GM19193 (cell line): ENCODE data around the gene SCAP.

Experiments
- POLR2A ChIP-seq: IDR thresholded peaks from 4 replicates; pipeline ENCODE4 v1.6.1; 2011; ENCODE audit not compliant: insufficient read depth, insufficient read length; ENCODE audit errors: extremely low read depth

The SCAP gene

DNA sequence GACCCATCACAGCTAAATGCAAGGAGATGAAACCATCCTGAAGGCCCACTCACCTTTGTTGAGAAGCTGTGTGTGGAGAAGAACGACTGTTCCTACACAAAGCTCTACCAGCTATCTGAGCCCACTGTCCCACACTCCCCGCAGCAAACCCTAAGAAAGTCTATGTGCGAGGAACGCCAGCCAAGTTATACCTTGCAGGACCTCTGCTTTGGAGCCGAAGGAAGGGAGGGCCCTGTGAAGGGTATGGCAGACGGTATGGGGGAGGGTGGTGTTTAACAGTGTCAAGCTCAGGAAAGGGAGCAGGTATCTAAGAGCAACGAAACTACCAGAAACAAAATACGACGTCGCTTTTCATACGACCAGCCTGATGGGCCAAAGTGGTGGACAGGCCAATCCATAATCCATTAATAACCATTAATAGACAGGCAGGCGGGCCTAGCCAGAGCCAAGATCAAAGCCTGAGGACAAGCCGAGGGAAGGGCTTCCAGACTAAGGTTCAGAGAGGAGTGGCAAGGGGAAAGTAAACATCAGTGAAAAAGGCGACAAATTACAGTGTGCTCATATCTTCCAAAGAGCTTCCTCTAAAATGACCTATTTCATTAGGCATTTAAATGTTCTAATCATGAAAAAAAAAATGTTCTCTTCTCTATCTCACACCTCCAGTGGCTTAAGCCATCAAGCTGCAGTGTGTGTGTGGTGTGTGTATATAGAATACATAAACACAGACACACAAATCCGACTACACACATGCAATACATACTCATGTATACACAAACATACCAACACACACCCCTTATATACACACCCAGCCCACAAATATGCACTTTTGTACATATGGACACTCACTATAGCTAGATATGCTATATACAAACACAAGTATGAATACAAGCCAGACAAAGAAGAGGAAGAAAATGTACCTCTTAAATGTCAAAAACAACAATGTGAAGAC, 51.0 kb downstream of the SCAP start:
- no peak for TF ChIP-seq POLR2A

DNA sequence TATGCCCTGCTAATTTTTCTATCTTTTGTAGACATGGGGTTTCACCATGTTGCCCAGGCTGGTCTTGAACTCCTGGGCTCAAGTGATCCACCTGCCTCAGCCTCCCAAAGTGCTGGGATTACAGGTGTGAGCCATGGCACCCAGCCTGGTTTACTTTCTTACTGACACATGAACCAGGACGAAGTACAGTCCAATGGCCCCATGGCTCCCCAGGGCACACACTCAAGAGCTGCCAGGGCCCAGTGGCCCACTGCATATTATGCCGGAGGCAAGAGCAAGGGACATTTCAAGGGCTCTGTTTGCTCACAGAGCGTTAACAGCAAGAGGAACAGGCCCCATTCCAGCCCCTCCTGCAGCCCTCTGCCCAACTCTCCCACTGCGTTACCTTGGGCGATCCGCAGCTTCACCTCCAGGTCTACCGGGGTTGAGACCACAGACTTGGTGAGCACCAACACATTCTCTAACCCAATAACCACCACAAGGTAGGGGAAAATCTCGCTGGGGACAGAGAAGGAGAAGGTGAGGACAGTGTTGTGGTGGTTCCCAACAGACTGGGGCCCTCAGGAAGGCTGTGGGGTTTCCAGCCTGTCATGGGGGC, 52.1 kb downstream of the SCAP start:
- no peak for TF ChIP-seq POLR2A

DNA sequence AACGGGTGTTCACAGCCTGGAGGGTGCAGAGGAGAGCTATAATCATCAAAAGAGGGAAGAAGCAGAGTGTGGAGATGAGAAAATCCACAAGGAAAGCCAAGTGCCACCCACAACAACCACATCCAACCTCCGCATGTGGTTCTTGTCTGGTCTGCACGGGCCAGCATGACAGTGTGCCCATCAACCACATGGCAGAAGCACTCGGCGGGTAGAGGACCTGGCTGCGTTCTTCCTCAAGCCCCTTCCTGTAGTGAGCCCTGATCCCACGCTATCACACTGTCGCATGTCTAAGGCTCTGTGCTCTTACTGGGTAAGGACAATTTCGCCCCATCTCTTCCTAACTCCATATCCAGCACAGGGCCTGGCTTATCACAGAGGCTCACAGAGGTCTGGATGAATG, 53.0 kb downstream of the SCAP start:
- TF ChIP-seq POLR2A = no peak

DNA sequence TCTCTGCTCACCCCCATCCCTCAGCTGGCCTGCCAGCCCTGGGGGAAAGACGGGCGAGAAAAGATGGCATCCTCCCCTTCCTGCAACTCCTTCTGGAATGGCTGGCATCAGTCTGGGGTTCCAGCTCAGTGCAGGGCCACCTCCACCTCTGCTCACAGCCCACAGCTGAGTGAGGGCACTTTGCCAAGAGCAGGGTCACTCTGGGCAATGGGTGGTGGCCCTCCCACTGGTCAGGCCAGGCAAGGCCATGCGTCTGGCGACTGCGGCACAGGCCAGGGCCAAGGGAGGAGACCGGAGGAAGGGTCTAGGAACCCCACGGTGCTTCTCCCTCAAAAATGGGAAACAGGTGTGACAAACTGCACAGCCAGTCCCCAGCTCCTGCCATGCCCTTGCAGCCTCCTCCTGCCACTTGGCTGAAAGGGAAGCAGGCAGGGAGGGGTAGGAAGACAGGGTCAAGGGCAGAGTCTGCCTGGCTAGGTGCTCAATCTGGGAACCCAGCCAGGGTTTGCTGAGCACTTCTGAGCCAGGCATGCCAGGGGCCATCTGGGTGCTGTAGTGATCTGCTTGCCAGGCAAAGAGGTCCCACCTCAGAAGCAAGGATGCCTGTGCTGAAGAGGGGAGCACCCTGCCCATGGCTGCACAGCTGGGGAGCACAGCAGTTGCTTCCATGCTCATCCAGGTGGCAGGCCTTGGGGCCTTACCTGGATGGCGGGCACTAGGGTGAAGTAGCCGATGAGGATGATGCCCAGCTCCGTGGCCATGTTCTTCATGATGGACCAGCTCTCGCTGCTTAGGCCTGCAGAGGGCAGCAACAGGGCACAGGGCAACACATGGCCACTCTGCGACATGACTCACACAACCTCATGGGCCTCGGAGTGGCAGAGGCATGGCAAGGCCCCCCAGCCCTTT, 53.7 kb downstream of the SCAP start:
- no peak for TF ChIP-seq POLR2A

DNA sequence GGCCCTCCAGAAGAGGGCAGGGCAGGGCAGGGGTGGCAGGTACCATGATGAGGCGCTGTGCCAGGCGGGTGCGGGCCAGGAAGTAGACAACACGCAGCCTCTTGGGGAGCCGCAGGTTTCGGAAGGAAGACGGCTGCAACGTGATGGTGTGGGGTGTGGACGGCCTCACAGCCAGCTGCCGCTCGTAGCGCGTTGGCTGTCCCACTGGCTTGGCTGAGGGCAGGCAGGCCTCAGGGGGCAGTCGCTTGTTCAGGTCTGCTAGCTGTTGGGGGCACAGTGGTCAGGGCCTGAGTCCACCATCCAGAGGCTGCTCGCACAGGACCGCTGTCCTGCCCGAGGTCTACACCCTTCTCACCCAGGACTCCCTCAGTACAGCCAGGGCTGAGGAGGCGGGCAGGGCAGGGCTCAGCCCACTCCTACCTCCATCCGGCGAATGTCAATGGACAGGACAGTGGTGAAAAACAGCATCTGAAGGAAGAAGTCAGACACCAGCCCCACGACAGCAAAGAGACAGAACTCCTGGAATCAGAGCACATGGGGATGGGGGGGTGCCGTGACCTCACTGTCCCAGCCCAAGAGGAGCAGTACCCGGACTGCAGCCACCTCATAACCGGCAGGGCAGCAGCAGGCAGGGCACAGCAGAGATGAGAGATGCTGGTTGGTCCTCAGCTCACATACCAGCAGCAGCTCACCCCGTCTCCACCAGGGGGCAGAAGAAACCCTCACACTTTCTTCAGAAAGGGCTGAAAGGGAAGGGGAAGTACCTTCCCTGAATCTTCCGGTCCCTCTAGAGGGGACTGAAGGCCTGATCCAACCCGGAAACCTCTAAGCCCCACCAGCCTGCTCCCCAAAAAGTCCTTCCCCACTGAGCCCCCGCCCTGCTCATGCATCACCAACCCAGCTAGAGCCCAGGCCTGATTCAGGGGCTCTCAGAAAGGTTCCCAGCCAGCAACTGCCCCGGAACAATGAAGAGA, 54.9 kb downstream of the SCAP start:
- TF ChIP-seq POLR2A = peak; percentile 40

DNA sequence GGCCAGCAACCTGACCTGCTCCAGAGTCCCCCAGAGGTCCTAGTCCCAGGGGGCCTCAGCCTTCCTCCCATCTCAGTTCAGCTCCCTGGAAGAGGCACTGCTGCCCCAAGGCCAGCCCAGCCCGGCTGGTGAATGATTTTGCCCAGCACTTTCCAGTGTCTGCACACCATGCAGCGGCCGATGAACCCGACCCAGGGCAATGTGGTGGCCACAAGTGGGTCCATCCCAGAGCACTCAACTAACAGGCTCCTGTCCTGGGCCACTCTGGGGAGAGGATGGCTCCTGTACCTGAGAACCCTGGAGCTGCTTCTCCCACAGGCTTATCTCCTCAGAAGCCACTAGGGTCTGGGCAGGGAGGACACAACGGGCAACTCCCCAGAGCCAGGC, 55.7 kb downstream of the SCAP start:
- no peak for TF ChIP-seq POLR2A

DNA sequence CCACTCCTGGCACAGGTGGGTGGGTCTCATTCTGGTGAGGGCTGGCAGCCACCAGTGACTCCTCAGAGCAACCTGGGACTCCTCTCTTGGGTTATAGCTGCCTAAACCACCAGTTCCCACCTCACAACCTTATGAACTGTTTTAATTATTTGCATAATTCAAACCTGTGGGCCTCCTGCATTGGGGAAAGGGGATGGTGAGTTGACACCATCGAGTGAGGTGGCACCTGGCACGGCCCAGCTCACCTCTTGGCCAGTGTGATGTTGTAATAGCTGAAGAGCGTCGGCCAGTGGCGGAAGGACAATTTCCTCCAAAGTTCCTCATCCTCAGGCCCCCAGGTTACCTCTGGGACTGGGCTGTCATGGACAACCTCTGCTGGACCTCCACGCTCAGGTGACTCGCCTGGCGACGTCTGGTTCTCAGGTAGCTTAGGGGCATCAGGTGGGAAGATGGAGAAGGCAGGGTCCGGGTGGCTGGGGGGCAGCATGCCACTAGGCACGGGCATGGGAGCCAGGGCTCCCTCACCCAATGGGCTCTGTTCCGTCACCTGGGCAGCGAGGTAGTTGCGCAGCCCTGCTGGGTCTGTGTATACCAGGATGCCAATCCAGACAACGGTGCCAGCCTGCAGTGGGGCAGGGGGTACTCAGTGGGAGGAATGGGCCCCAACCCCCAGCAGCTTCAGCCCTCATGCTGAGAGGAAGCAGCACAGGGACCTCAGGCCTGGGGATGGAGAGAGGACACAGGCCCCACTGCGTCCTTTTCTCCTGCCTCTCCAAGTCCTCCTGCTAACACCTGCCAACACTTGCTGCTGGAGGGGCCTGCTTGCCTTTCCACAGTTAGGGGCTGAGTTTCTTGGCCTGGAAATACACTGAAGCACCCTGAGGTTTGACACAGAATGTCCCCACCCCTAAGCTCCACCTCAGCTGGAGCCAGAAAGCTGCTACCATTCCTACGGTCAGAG, 56.4 kb downstream of the SCAP start:
- TF ChIP-seq POLR2A = no peak

DNA sequence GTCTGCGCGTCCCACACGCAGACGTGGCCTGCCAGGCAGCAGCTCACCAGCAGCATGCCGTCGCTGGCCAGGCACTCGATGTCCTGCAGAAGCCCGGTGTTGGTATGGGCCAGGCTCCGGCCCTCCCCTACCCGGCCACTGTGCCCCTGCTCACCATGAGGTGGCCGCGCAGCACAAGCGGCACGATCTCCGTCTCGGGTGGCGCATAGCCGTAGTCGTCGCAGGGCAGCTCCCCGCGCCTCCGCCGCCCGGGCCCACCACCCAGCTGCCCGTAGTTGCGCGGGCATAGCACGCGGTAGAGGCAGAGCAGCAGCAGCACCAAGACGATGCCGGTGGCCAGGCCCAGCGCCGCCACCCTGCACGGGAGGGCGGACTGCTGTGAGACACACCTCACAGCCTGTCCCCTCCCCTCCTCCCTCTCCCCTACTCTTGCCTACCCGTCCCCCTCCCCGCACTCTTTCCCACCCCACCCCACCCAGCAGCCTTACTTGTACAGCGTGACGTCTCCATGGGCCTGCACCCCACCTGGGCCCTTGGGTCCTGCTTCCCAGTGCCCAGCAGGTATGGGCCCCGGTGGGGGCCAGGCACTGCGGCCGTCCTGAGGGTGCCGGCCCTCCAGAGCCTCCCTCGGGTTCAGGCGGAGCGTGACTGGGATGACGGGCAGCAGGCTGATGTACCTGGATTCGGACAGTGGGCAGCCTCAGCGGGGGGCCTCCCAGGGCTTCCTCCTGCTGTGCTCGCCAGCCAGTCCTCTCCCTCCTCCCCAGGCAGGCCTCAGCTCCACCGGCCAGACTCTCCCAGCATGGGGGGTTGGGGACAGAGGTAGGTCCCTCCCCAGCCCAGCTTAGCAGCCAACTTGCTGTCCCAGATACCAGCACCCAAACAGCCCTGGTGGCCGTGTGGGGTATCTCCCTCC, 57.3 kb downstream of the SCAP start:
- TF ChIP-seq POLR2A = no peak

DNA sequence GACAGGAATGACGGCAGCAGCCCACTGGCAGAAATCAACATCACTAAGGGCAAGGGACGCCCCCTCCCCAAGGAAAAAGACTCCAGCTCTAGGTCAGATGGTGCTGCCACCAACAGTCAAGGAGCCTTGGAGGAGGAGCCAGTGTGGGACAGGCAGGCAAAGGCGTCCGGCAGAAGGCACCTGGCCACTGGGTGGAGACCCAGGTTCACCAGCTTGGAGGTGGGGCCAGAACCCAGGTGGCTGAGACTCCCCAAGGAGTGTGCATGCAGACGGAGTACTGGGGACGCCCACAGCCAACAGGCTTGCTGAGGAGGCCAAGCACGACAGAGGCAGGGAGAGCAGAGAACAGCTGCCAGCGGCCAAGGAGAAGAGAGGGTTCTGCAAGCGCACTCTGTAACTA, 59.7 kb downstream of the SCAP start:
- no peak for TF ChIP-seq POLR2A

DNA sequence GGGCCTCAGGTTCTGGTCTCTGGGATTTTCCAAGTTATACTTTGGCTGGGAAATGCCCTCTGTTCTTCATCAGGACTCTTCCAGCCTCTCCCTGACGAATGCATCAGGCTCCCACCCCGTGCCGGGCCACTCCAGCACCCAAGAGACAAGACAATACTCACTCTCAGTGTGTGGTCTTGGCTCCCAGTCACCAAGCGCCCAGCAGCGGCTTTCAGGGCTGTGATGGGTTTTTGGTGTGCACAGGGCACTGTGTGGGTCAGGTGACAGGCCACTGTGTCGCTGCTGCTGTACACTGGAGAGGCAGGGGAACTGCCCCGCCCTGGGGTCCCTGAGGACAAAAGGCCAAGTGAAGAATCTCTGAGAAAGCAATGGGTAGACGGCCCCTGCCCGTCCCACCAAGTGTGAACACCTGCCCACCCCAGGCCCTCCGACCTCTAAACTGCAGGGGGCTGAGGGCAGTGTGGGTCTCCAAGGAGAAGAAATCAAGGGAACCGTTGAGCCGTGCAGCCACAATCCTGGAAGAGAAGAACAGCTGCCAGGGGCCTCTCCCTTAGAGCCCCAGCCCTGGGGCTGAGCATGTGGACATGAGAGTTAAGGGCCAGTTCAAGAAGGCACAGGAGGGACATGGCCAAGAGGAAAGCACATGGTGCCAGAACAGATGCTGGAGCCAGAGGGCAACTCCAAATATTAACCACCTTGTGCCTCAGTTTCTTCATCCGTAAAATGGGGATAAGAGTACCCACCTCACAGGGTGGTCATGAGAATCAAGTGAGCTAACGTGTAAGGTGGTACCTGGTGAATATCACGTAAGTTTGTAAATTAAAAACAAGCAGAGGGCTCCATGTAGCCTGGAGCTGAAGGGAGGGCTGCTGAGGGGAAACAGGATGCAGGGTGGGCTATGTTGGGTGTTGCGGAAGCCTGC, 60.8 kb downstream of the SCAP start:
- TF ChIP-seq POLR2A = no peak

DNA sequence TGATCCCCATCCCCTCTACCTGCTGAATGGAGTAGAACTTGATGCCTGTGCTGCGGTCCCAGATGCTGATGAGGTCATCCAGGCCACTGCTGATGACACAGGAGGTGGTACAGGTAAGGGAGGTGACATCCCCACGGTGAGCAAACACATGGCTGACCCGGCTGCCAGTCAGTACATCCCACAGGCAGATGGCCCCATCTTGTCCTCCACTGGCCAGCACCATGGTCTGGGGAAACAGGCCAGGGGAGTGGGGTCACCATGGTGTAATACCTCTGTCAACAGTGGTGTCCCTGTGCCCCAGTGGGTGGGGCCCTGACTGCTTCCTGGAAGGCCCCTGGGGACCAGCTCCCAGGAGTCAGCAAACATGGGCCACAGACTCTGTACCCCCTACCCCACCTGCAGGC, 61.6 kb downstream of the SCAP start:
- TF ChIP-seq POLR2A = no peak
